GM19395 (cell line): ENCODE data around the gene ZSCAN21.

Experiments used
- ATAC-seq: cut with Tn5 transposase; IDR thresholded peaks from one replicate; pipeline ENCODE4 v1.9.1; 2021; ENCODE audit warnings: mild to moderate bottlenecking, moderate library complexity; ENCODE audit not compliant: unreplicated experiment

Gene ZSCAN21

GRCh38 chr7:100072462-100072861, 22.9 kb downstream of the ZSCAN21 start:
- ATAC-seq: no peak

- ATAC-seq: no peak
Measured at GRCh38 chr7:100074841-100075240, 25.3 kb downstream of the ZSCAN21 start.

- no peak for ATAC-seq
Measured at GRCh38 chr7:100075418-100075817, 25.8 kb downstream of the ZSCAN21 start.

- ATAC-seq: no peak
Measured at GRCh38 chr7:100077205-100077604, 27.6 kb downstream of the ZSCAN21 start.

GRCh38 chr7:100079024-100079560, 29.5 kb downstream of the ZSCAN21 start:
- ATAC-seq: no peak

GRCh38 chr7:100080907-100081534, 31.4 kb downstream of the ZSCAN21 start:
- peak; percentile 17 for ATAC-seq

GRCh38 chr7:100081535-100082102, 32.0 kb downstream of the ZSCAN21 start, which contains the start of gene ZNF3:
Gene ZNF3 (minus strand): TSS chr7:100081723. CDS start chr7:100077357, 4,366 bp downstream.
- peak; percentile 80 for ATAC-seq

GRCh38 chr7:100082978-100083377, 33.4 kb downstream of the ZSCAN21 start:
- no peak for ATAC-seq

- ATAC-seq: no peak
Measured at GRCh38 chr7:100085515-100085914, 35.9 kb downstream of the ZSCAN21 start.

- ATAC-seq: no peak
Measured at GRCh38 chr7:100087055-100087750, 37.6 kb downstream of the ZSCAN21 start.

GRCh38 chr7:100088095-100088620, 38.6 kb downstream of the ZSCAN21 start:
- ATAC-seq: no peak

GRCh38 chr7:100088621-100089457, 39.3 kb downstream of the ZSCAN21 start, which contains the start of gene COPS6:
Gene COPS6 (plus strand): TSS chr7:100088969. CDS start chr7:100088991, 22 bp downstream.
- ATAC-seq: peak; percentile 71

- no peak for ATAC-seq
Measured at GRCh38 chr7:100089458-100090196, 40.1 kb downstream of the ZSCAN21 start.

- no peak for ATAC-seq
Measured at GRCh38 chr7:100090527-100091410, 41.2 kb downstream of the ZSCAN21 start.

- no peak for ATAC-seq
Measured at GRCh38 chr7:100091411-100092181, 42.0 kb downstream of the ZSCAN21 start.

- ATAC-seq: no peak
Measured at GRCh38 chr7:100093054-100093453, 43.5 kb downstream of the ZSCAN21 start.

GRCh38 chr7:100093498-100093897, 43.9 kb downstream of the ZSCAN21 start:
- no peak for ATAC-seq

- ATAC-seq: no peak
Measured at GRCh38 chr7:100093925-100094486, 44.4 kb downstream of the ZSCAN21 start.
